Measurements from ENCODE around the gene COPZ1. TPM values are rescaled to one million over a fixed set of nuclear protein-coding genes. Genes with fewer than 3 reads are reported as not detected.

The COPZ1 gene
- total and polyA plus RNA-seq, 9 of the 15 experiments (the other 6 are each of a cell fraction or from before 2014, with no cell fraction given): 137 to 487 (median 233) TPM

- H4K20me1 ChIP-seq (replicated peaks; ENCODE audit: control insufficient read depth, insufficient read depth, low read length): no peaks in the 10 kb centered on the region
- FAIRE-seq (no peak), DNase-seq (ENCODE audit: extremely low read depth in 1 of 4, low spot score in 3 of 4) (no peak), ATAC-seq (no peak)
- peaks cover 23 to 33% of the 10 kb centered on the region in 2 experiments for H3K4me1 ChIP-seq (replicated peaks in 1 of 2; ENCODE audit: control insufficient read depth in 2 of 2, insufficient read depth in 2 of 2, low read length in 2 of 2)
- peaks cover 93% of the 10 kb centered on the region for H3K79me2 ChIP-seq (ENCODE audit: control insufficient read depth, insufficient read depth, low read length)
- H3K9me3 ChIP-seq (replicated peaks; ENCODE audit: control insufficient read depth, insufficient read depth, low read depth, low read length): no peaks in the 10 kb centered on the region
- TF ChIP-seq ELF1 (tag; IDR thresholded peaks at IDR 0.05): no peak
- TF ChIP-seq YBX1 (IDR thresholded peaks at IDR 0.05): no peak
- TF ChIP-seq, protein P1, sequence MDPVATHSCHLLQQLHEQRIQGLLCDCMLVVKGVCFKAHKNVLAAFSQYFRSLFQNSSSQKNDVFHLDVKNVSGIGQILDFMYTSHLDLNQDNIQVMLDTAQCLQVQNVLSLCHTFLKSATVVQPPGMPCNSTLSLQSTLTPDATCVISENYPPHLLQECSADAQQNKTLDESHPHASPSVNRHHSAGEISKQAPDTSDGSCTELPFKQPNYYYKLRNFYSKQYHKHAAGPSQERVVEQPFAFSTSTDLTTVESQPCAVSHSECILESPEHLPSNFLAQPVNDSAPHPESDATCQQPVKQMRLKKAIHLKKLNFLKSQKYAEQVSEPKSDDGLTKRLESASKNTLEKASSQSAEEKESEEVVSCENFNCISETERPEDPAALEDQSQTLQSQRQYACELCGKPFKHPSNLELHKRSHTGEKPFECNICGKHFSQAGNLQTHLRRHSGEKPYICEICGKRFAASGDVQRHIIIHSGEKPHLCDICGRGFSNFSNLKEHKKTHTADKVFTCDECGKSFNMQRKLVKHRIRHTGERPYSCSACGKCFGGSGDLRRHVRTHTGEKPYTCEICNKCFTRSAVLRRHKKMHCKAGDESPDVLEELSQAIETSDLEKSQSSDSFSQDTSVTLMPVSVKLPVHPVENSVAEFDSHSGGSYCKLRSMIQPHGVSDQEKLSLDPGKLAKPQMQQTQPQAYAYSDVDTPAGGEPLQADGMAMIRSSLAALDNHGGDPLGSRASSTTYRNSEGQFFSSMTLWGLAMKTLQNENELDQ (CRISPR knock-in tag; IDR thresholded peaks at IDR 0.05; ENCODE audit: borderline replicate concordance): no peak
- no peak for TF ChIP-seq ZNF239 (CRISPR knock-in tag; IDR thresholded peaks at IDR 0.05)
- TF ChIP-seq, protein P2, sequence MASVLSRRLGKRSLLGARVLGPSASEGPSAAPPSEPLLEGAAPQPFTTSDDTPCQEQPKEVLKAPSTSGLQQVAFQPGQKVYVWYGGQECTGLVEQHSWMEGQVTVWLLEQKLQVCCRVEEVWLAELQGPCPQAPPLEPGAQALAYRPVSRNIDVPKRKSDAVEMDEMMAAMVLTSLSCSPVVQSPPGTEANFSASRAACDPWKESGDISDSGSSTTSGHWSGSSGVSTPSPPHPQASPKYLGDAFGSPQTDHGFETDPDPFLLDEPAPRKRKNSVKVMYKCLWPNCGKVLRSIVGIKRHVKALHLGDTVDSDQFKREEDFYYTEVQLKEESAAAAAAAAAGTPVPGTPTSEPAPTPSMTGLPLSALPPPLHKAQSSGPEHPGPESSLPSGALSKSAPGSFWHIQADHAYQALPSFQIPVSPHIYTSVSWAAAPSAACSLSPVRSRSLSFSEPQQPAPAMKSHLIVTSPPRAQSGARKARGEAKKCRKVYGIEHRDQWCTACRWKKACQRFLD (CRISPR knock-in tag; IDR thresholded peaks at IDR 0.05): peak; percentile 32; the same call in 1 of the 2 replicates
- TF ChIP-seq, protein P3, sequence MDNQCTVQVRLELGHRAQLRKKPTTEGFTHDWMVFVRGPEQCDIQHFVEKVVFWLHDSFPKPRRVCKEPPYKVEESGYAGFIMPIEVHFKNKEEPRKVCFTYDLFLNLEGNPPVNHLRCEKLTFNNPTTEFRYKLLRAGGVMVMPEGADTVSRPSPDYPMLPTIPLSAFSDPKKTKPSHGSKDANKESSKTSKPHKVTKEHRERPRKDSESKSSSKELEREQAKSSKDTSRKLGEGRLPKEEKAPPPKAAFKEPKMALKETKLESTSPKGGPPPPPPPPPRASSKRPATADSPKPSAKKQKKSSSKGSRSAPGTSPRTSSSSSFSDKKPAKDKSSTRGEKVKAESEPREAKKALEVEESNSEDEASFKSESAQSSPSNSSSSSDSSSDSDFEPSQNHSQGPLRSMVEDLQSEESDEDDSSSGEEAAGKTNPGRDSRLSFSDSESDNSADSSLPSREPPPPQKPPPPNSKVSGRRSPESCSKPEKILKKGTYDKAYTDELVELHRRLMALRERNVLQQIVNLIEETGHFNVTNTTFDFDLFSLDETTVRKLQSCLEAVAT (IDR thresholded peaks at IDR 0.05): peak in 1 of 2 experiments; percentile 7; a peak in 1 of 4 replicates
- peak; percentile 86 for TF ChIP-seq CHD1 (IDR thresholded peaks at IDR 0.05; ENCODE audit: low read length)
- TF ChIP-seq ZBTB5 (IDR thresholded peaks at IDR 0.05): no peak
- TF ChIP-seq SIN3A (IDR thresholded peaks at IDR 0.05; ENCODE audit: borderline replicate concordance in 2 of 2, control insufficient read depth in 1 of 2, low read depth in 2 of 2, low read length in 2 of 2): peak in 1 of 2 experiments; percentile 39; a peak in 1 of 4 replicates
- TF ChIP-seq DACH1 (IDR thresholded peaks at IDR 0.05; ENCODE audit: partially characterized antibody): peak; percentile 25
- TF ChIP-seq IRF1 (CRISPR knock-in tag; IDR thresholded peaks at IDR 0.05; ENCODE audit: borderline replicate concordance): no peak
- peaks cover 41% of the 10 kb centered on the region for H3K36me3 ChIP-seq (ENCODE audit: control insufficient read depth, insufficient read depth, low read length)
- CTCF ChIA-PET (ENCODE audit: low intra/inter-chr PET ratio): interaction anchor here (0.7 kb wide), 1 partner anchor 1942 kb away, joined by 3 read pairs; no protein-coding TSS in a partner anchor
- WGBS (ENCODE audit: insufficient coverage, low coverage, missing lambda C conversion rate): 0% methylated on average over 3 of the region's 3 CpGs
- H3K9me1 ChIP-seq (ENCODE audit: control insufficient read depth, insufficient read depth, low read length): no peaks in the 10 kb centered on the region
- peak overlapping the region; percentile 88 for H3K27ac ChIP-seq (ENCODE audit: extremely low read depth, low read depth, low read length)
- peak overlapping the region; percentile 100 for H3K4me2 ChIP-seq (ENCODE audit: insufficient read depth, low read length)
- intact Hi-C loops (cut with micrococcal nuclease) (no loop called here), in situ Hi-C loops (cut with MboI) (no loop called here)
- POLR2A ChIA-PET: interaction anchor here (0.5 to 4.1 kb wide), 9 partner anchors 9 to 639 kb away, joined by 3 to 19 read pairs (median 8); partner anchors contain the start of genes CBX5, COPZ1 and HNRNPA1
- BruUV-seq (replicated peaks): TSS peak; percentile 52
- no peaks in the 10 kb centered on the region for H3K27me3 ChIP-seq (ENCODE audit: control insufficient read depth in 2 of 2, insufficient read depth in 2 of 2, low read length in 2 of 2)
- no peak overlapping the region for H2AFZ ChIP-seq (ENCODE audit: low read depth, low read length)
- peak overlapping the region; percentile 92 to 93 for H3K9ac ChIP-seq (ENCODE audit: insufficient read depth in 1 of 2, low read depth in 2 of 2, low read length in 2 of 2)
- peak overlapping the region; percentile 78 for H3K4me3 ChIP-seq
Measured at GRCh38 chr12:54300225-54300731, 24.7 kb upstream of the COPZ1 start.
